NT2/D1 (cell line): Measurements from ENCODE around the gene FBXL13.

Experiments
- DNase-seq: peaks from one replicate; pipeline ENCODE4 v3.0.0-alpha.2; 2011; ENCODE audit warnings: low read depth, low spot score
- H3K27me3 ChIP-seq: 2 replicates; pipeline ENCODE4 v1.6.0; 2011; ENCODE audit warnings: mild to moderate bottlenecking; ENCODE audit not compliant: insufficient read length, insufficient read depth
- H3K36me3 ChIP-seq: 2 replicates; pipeline ENCODE4 v1.6.1; 2011; ENCODE audit warnings: mild to moderate bottlenecking, low read length, mixed read lengths; ENCODE audit not compliant: insufficient read depth, insufficient read length
- H3K4me1 ChIP-seq: 2 replicates; pipeline ENCODE4 v1.5.1; 2011; ENCODE audit not compliant: insufficient read depth, insufficient read length
- H3K4me3 ChIP-seq: 2 replicates; pipeline ENCODE4 v1.5.1; 2011; ENCODE audit warnings: low read depth; ENCODE audit not compliant: insufficient read length
- H3K9ac ChIP-seq: 2 replicates; pipeline ENCODE4 v1.6.0; 2011; ENCODE audit warnings: low read depth; ENCODE audit not compliant: insufficient read length
- H3K9me3 ChIP-seq: 2 replicates; pipeline ENCODE4 v1.5.1; 2011; ENCODE audit warnings: mild to moderate bottlenecking, low read length; ENCODE audit not compliant: insufficient read depth
- SUZ12 ChIP-seq: IDR thresholded peaks from 2 replicates; pipeline ENCODE4 v1.6.1; 2011; ENCODE audit not compliant: insufficient read length, insufficient read depth; ENCODE audit errors: extremely low read depth
- YY1 ChIP-seq: IDR thresholded peaks from 2 replicates; pipeline ENCODE4 v1.6.1; 2011; ENCODE audit not compliant: insufficient read length, insufficient read depth
- ZNF274 ChIP-seq: IDR thresholded peaks from 2 replicates; pipeline ENCODE4 v1.6.1; 2011; ENCODE audit warnings: mild to moderate bottlenecking, low read depth, low read length

FBXL13 gene

DNA sequence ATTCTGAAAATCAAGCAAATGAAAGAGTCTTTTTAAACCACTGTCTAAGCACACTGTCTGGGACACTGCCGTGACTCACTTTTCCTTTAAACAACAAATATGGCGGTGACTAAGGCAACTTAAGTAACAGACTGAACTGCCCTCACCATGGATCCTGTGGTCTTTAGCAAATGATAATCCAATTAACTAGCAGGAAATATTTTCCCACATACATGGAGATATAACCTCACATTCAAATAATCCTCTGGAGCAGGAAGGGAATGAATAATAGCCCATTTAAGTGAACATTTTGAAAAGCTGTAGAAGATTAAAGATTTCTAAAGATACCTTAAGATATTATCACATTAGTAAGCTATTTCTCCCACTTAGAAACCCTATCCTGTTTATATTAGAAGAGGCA is 202.1 kb downstream of the FBXL13 start:
- no peak for DNase-seq
- Histone ChIP-seq H3K9ac (no peak overlapping the region), H3K36me3 (no peaks in the 10 kb centered on the region), H3K27me3 (no peaks in the 10 kb centered on the region), H3K9me3 (no peaks in the 10 kb centered on the region), H3K4me3 (no peak overlapping the region), H3K4me1 (no peaks in the 10 kb centered on the region)
- TF ChIP-seq SUZ12, result no peak
- no peak for TF ChIP-seq ZNF274
- no peak for TF ChIP-seq YY1

DNA sequence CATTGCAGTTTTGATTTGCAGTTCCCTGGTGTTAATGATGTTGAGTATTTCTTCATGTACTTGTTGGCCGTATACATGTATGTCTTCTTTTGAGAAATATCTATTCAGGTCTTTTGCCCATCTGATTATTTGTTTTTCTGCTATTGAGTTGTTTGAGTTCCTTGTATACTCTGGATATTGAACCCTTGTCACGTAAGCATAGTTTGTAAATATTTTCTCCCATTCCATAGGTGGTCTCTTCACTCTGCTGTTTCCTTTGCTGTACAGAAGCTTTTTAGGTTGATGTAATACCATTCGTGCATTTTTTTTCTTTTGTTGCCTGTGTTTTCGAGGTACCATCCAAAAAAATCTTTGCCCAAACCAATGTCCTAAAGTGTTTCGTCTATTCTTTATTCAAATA is 205.4 kb downstream of the FBXL13 start:
- no peak for TF ChIP-seq YY1
- no peak for TF ChIP-seq ZNF274
- no peak for TF ChIP-seq SUZ12
- Histone ChIP-seq H3K4me3 (no peak overlapping the region), H3K9me3 (no peaks in the 10 kb centered on the region), H3K9ac (no peak overlapping the region), H3K36me3 (no peaks in the 10 kb centered on the region), H3K27me3 (no peaks in the 10 kb centered on the region), H3K4me1 (no peaks in the 10 kb centered on the region)
- no peak for DNase-seq

DNA sequence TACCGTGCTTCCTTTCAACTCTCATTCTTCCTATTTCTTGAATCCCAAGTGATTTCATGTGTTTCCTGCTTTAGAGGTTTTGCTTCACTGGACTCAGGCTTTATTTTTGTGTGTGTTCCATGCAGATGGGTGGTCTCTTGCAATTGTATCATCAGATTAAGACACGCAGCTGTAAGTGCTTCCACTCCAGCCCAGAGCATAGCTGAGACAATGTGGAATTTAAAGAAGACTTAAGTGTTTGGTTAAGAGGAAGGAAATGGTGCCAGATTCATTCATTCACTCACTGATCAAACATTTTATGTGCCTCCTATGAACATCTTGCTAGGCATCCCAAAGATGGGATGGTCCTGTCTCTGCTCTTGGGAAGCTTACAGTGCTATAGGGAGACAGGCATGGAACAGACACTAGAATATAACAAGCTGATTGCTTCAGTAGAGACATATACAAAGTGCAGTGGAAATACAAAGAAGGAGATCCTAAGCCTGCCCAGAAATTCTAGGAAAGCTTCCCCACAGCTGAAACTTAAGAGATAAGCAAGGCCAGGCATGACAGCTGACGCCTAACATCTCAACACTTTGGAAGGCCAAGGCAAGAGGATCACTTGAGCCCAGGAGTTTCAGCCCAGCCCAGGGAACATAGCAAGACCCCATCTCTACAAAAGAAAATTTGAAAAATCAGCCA is 207.9 kb downstream of the FBXL13 start:
- TF ChIP-seq YY1, result no peak
- TF ChIP-seq ZNF274, result no peak
- no peak for TF ChIP-seq SUZ12
- Histone ChIP-seq H3K9me3 (no peaks in the 10 kb centered on the region), H3K9ac (no peak overlapping the region), H3K4me3 (no peak overlapping the region), H3K36me3 (no peaks in the 10 kb centered on the region), H3K4me1 (no peaks in the 10 kb centered on the region), H3K27me3 (no peaks in the 10 kb centered on the region)
- no peak for DNase-seq

DNA sequence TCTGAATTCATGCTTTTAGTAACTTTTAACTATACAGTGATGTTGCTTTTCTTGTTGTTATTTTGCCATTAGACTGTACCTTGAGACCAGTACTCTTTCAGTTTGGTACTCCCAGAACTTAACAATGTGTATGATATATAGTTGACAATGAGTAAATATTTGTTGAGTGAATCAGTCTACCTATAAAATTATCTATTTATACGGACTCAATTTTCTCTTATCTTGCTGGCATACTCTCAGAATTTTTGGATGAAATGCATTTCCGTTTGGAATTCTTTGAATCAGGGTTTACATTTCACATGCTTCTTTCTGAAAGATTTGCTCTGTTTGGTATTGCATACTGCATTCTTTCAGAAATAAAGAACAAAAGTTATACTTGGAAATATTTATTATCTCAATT is 209.6 kb downstream of the FBXL13 start:
- Histone ChIP-seq H3K36me3 (no peaks in the 10 kb centered on the region), H3K4me3 (no peak overlapping the region), H3K9me3 (no peaks in the 10 kb centered on the region), H3K4me1 (no peaks in the 10 kb centered on the region), H3K9ac (no peak overlapping the region), H3K27me3 (no peaks in the 10 kb centered on the region)
- DNase-seq, result no peak
- TF ChIP-seq ZNF274 (no peak), SUZ12 (no peak), YY1 (no peak)

DNA sequence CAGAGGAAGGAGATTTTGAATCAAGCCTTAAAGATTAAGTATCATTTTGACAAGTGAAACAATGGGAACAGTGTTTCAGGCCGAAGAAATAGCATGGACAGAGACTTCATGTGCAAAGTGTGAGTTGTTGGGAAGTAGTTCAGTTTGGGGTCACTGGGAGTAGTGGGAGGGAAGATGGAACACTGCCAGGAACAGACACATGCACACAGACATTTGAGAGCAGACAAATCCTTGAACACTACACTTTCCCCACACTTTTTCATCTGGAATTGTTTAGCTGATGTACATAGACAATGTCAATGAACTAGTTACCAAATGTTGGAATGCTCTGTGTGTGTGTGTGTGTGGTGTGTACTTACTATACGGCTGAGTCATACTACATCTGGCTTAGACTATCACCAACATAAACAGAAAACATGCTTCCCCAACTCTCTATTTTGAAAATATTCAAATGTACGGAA is 214.2 kb downstream of the FBXL13 start:
- no peaks in the 10 kb centered on the region for H3K9me3 ChIP-seq
- H3K27me3 ChIP-seq, result no peaks in the 10 kb centered on the region
- H3K4me1 ChIP-seq, result no peaks in the 10 kb centered on the region
- TF ChIP-seq YY1 (no peak), SUZ12 (no peak), ZNF274 (no peak)
- no peaks in the 10 kb centered on the region for H3K36me3 ChIP-seq
- H3K4me3 ChIP-seq, result no peak overlapping the region
- no peak for DNase-seq
- H3K9ac ChIP-seq, result no peak overlapping the region

DNA sequence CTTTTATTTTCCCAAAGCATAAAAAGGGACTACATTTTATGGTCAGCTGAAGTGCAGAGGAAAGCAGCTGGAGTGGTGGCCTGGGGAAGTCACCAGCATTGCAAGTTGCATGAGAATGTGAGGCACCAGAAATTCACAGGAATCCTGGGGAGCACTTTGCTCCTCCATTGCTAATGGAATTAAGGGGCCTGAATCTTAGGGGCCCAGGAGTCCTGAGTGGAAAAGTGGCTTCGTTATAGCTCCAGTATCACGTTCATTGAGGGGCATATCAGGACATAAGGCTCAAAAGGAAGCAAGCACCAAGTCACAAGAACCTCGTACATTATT is 214.8 kb downstream of the FBXL13 start:
- H3K9ac ChIP-seq, result no peak overlapping the region
- no peak for TF ChIP-seq YY1
- no peak for TF ChIP-seq ZNF274
- TF ChIP-seq SUZ12, result no peak
- H3K27me3 ChIP-seq, result no peaks in the 10 kb centered on the region

DNA sequence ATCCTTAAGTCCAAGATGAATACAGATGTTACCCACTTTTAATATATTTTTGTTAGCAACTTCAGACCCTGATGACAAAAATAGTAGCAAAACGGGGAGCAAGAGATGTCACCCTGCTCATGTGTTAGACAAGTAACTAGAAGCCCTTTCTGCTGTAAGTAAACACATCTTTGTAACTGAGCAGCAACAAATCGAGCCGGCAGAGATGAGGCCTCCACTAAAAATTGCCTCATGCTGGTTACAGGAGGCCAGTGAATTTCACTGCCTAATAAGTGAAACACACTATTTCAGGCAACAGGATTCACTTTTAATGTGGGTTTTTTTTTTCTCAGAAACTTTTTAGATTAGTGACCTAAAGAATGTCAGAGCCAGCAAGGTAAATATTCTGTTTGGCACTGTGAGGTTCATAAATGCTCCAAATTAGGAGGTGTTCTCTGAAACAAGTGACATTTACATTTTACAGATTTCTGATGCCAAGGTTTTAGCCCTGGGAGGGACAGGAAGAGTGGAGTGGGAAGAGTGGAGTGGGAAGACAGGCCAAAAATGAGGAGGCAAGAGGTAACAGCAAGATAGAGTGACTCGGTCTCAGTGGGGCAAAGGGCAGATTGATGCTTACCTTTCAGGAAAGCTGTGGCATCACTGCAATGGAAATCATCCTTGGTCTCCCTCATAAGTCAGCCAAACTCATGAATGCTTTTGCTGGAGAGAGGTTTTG is 215.4 kb downstream of the FBXL13 start:
- Histone ChIP-seq H3K4me1 (no peaks in the 10 kb centered on the region), H3K36me3 (no peaks in the 10 kb centered on the region), H3K9me3 (no peaks in the 10 kb centered on the region), H3K27me3 (no peaks in the 10 kb centered on the region), H3K4me3 (no peak overlapping the region), H3K9ac (no peak overlapping the region)
- no peak for TF ChIP-seq ZNF274
- TF ChIP-seq SUZ12, result no peak
- no peak for TF ChIP-seq YY1
- no peak for DNase-seq

More for the DNA sequence above, 214.8 kb downstream of the FBXL13 start:
- Histone ChIP-seq H3K9me3 (no peaks in the 10 kb centered on the region), H3K4me1 (no peaks in the 10 kb centered on the region), H3K4me3 (no peak overlapping the region), H3K36me3 (no peaks in the 10 kb centered on the region)
- no peak for DNase-seq
